IPS-18c (cell line): ENCODE data around the gene ZNF33A.
"Not testable (repeated sequence)": the region's sequence is repeated elsewhere in the genome, so short reads cannot be mapped to it uniquely, and the experiment has no call there.

Experiments
- H3K4me3 ChIP-seq: 2 replicates; pipeline ENCODE4 v1.7.0; 2013; ENCODE audit warnings: low read depth, mild to moderate bottlenecking, low read length, moderate library complexity; ENCODE audit not compliant: insufficient read depth
- H3K9me3 ChIP-seq: one replicate; pipeline ENCODE4 v1.6.1; 2013; ENCODE audit warnings: mild to moderate bottlenecking, low read length, moderate library complexity; ENCODE audit not compliant: control insufficient read depth, insufficient read depth

ZNF33A gene

GRCh38 chr10:38010119-38010903, at the start of gene ZNF33A:
TSS of gene ZNF33A (plus strand) at chr10:38010675. CDS start at chr10:38012342, 1,667 bp downstream.
- Histone ChIP-seq H3K4me3 (peak within 1 kb of the TSS; percentile 86), H3K9me3 (peaks cover 2% of the 10 kb centered on the region)

GRCh38 chr10:37965006-37965405, 45.5 kb upstream of the ZNF33A start:
- H3K9me3 ChIP-seq, result peaks cover 6% of the 10 kb centered on the region
- H3K4me3 ChIP-seq, result no peak overlapping the region; the same call in 1 of the 2 replicates

- peaks cover 4% of the 10 kb centered on the region for H3K9me3 ChIP-seq
- H3K4me3 ChIP-seq, result no peak overlapping the region
These were observed 38.1 kb upstream of the ZNF33A start for GRCh38 chr10:37972396-37972795.

- Histone ChIP-seq H3K9me3 (no peaks in the 10 kb centered on the region), H3K4me3 (peak overlapping the region; percentile 78)
These were observed 35.0 kb upstream of the ZNF33A start for GRCh38 chr10:37975401-37975991.

GRCh38 chr10:37976091-37976879, 34.2 kb upstream of the ZNF33A start, which contains the start of gene ZNF25:
TSS of gene ZNF25 (minus strand) at chr10:37976647. CDS start at chr10:37971722, 4,925 bp downstream.
- Histone ChIP-seq H3K9me3 (no peaks in the 10 kb centered on the region), H3K4me3 (peak within 1 kb of the TSS; percentile 78)

- peak overlapping the region; percentile 20; the same call in 1 of the 2 replicates for H3K4me3 ChIP-seq
- H3K9me3 ChIP-seq, result no peaks in the 10 kb centered on the region
These were observed 33.6 kb upstream of the ZNF33A start for GRCh38 chr10:37976880-37977203.

GRCh38 chr10:37991655-37992054, 18.8 kb upstream of the ZNF33A start:
- H3K4me3 ChIP-seq, result no peak overlapping the region
- peaks cover 7% of the 10 kb centered on the region for H3K9me3 ChIP-seq

- Histone ChIP-seq H3K4me3 (no peak overlapping the region), H3K9me3 (peaks cover 7% of the 10 kb centered on the region)
These were observed 18.4 kb upstream of the ZNF33A start for GRCh38 chr10:37992083-37992482.

- H3K4me3 ChIP-seq, result not testable (repeated sequence)
These were observed 11.6 kb upstream of the ZNF33A start for GRCh38 chr10:37998920-37999319.

GRCh38 chr10:38000474-38000873, 10.0 kb upstream of the ZNF33A start:
- not testable (repeated sequence) for H3K4me3 ChIP-seq, H3K9me3 ChIP-seq

More at GRCh38 chr10:37998920-37999319, 11.6 kb upstream of the ZNF33A start:
- not testable (repeated sequence) for H3K9me3 ChIP-seq

- Histone ChIP-seq H3K4me3 (no peak overlapping the region), H3K9me3 (no peaks in the 10 kb centered on the region)
These were observed 7.4 kb upstream of the ZNF33A start for GRCh38 chr10:38003026-38003425.

- Histone ChIP-seq H3K4me3 (no peak overlapping the region), H3K9me3 (no peaks in the 10 kb centered on the region)
These were observed 6.9 kb upstream of the ZNF33A start for GRCh38 chr10:38003588-38003987.

GRCh38 chr10:38007551-38007950, 2.9 kb upstream of the ZNF33A start:
- Histone ChIP-seq H3K9me3 (peaks cover 2% of the 10 kb centered on the region), H3K4me3 (no peak overlapping the region)

- Histone ChIP-seq H3K4me3 (no peak overlapping the region), H3K9me3 (peaks cover 2% of the 10 kb centered on the region)
These were observed 2.5 kb upstream of the ZNF33A start for GRCh38 chr10:38007991-38008390.

GRCh38 chr10:38016354-38016753, 5.9 kb downstream of the ZNF33A start:
- no peak overlapping the region for H3K4me3 ChIP-seq
- no peaks in the 10 kb centered on the region for H3K9me3 ChIP-seq

- not testable (repeated sequence) for H3K4me3 ChIP-seq, H3K9me3 ChIP-seq
These were observed 8.6 kb downstream of the ZNF33A start for GRCh38 chr10:38019124-38019523.

GRCh38 chr10:38025283-38025682, 14.8 kb downstream of the ZNF33A start:
- H3K9me3 ChIP-seq, result no peaks in the 10 kb centered on the region
- H3K4me3 ChIP-seq, result no peak overlapping the region

- H3K4me3 ChIP-seq, result no peak overlapping the region
- H3K9me3 ChIP-seq, result no peaks in the 10 kb centered on the region
These were observed 17.5 kb downstream of the ZNF33A start for GRCh38 chr10:38027986-38028385.
